ENCODE results near the gene FAAP20. TPM values are rescaled to one million over a fixed set of nuclear protein-coding genes. Genes with fewer than 3 reads are reported as not detected.

The FAAP20 gene
- total RNA-seq, 1 donor from 2014 or later: 50.9 TPM

DNA sequence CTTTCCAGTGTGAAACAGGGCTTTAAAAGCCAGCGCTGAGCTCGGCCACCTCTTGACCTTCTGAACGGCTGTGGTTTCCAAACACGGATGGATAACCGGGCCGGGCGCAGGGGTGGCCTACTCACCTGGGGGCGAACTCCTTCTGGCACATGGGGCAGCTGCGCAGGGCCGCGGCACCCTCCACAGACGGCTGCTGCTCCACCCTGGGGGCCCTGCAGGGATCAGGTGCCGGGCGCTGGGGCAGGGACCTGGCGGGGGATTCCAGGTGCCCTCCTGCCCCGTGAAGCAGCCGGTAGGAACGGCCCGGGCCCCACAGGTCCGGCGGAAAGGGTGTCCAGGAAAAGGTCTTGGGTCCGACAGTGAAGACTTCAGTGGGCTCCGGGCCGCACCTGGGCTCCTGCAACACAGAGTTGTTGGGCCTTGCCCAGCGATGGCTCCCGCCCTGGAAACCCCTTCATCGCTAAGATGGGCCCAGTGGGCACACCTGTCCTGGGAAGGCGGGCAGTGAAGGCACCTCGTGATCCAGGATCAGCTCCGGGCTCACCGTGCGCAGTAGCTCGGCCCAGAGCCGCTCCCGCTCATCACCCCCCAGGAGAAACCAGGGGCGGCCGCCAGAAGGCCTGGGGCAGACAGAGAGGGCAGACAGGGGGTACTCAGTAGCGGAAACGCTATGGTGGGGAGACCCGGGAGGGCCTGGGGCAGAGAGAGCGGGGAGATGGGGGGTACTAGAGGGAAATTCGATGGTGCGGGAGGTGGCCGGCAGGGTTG, 874 bp downstream of the FAAP20 start:
- H3K27me3 ChIP-seq (ENCODE audit: low read depth): no peaks in the 10 kb centered on the region
- H3K4me1 ChIP-seq: peaks cover 61% of the 10 kb centered on the region
- DNase-seq (no peak), ATAC-seq (no peak)
- peak overlapping the region; percentile 72 for H3K4me3 ChIP-seq
- peak overlapping the region; percentile 92 for H3K27ac ChIP-seq
- H3K9me3 ChIP-seq: no peaks in the 10 kb centered on the region
- intact Hi-C loops (cut with DNase I): no loop called here
- no peaks in the 10 kb centered on the region for H3K36me3 ChIP-seq
- TF ChIP-seq, protein P1, sequence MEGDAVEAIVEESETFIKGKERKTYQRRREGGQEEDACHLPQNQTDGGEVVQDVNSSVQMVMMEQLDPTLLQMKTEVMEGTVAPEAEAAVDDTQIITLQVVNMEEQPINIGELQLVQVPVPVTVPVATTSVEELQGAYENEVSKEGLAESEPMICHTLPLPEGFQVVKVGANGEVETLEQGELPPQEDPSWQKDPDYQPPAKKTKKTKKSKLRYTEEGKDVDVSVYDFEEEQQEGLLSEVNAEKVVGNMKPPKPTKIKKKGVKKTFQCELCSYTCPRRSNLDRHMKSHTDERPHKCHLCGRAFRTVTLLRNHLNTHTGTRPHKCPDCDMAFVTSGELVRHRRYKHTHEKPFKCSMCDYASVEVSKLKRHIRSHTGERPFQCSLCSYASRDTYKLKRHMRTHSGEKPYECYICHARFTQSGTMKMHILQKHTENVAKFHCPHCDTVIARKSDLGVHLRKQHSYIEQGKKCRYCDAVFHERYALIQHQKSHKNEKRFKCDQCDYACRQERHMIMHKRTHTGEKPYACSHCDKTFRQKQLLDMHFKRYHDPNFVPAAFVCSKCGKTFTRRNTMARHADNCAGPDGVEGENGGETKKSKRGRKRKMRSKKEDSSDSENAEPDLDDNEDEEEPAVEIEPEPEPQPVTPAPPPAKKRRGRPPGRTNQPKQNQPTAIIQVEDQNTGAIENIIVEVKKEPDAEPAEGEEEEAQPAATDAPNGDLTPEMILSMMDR (IDR thresholded peaks at IDR 0.05): no peak

GRCh38 chr1:2192031-2192995, 2.3 kb downstream of the FAAP20 start:
- DNase-seq (no peak), ATAC-seq (no peak)
- TF ChIP-seq, protein P1 (IDR thresholded peaks at IDR 0.05): no peak
- peak overlapping the region; percentile 92 for H3K27ac ChIP-seq
- no peaks in the 10 kb centered on the region for H3K36me3 ChIP-seq
- intact Hi-C loops (cut with DNase I): no loop called here
- H3K27me3 ChIP-seq (ENCODE audit: low read depth): no peaks in the 10 kb centered on the region
- H3K4me3 ChIP-seq: no peak overlapping the region
- peaks cover 57% of the 10 kb centered on the region for H3K4me1 ChIP-seq
- H3K9me3 ChIP-seq: no peaks in the 10 kb centered on the region

DNA sequence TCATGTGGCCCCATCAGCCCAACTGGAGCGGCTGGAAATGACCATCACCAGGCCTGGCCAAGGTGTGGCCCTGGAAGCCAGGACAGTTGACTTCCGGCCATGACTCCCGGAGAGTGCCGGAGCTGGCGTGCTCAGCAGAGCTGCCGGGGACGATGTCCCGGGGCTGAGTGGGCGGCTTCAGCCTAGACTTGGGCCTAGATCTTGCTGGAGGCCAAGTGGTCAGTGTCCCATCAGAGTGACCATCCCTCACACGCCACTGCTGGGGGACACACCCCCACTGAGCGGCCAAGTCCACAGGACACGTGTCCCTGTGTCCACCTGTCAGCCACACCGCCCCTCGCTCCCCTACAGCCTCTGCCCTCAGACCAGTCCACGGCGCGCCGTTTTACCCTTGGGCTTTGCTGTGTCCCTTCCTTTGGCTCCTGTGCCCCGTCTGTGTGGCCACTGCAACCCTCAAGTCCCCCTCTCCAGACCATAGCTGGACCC, 4.0 kb downstream of the FAAP20 start:
- Histone ChIP-seq H3K9me3 (no peaks in the 10 kb centered on the region), H3K27ac (peak overlapping the region; percentile 93), H3K36me3 (peaks cover 9% of the 10 kb centered on the region), H3K4me3 (peak overlapping the region; percentile 63), H3K27me3 (ENCODE audit: low read depth) (no peaks in the 10 kb centered on the region), H3K4me1 (peaks cover 52% of the 10 kb centered on the region)
- peak; percentile 60 for DNase-seq
- intact Hi-C loops (cut with DNase I): no loop called here
- TF ChIP-seq, protein P1 (IDR thresholded peaks at IDR 0.05): no peak
- no peak for ATAC-seq

DNA sequence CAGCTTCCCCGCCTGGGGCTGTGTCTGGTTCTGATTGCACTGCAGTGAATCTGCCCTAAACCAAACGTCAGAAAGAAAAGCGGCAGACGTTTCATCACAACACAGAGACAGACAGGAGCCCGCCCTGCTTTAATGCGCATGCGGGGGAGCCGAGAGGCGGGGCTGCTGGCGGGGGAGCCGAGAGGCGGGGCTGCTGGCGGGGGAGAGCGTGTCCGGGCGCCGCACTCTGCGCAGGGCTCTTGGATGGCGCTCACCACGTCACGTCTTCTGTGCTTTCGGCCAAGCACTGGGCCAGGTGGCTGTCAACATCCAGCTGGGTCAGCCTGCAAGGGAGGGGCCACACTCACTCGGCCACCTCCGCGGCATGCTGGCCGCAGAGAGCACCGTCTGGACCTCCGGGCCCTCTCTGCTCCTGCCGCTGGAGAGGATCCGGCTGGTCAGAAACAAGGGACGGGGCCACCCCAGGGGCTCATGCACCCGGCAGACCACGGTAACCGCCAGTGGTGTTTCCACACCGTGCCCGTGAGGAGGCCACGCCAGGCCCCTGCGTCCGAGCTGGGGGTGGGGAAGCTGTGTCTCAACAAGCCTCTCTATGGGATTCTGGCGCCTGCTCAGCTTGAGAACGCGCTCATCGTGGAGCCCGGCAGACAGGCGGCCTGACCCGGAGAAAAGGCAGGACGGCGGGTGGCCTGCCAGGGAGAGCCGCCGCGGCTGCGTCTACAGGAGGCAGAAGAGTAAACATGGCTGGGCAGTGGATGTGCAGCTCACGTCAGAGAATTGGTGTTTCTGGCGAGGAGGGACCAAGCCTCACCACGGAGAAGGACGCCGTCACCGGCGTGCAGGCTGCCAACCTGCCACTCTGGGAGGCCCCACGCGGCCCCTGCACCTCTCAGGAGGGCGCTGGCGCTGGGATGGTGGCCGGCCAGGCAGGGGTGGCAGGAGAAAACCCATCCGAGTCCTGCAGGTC, 4.8 kb downstream of the FAAP20 start:
- DNase-seq (peak; percentile 96), ATAC-seq (peak; percentile 92 to 94)
- H3K9me3 ChIP-seq: no peaks in the 10 kb centered on the region
- H3K27ac ChIP-seq: peak overlapping the region; percentile 93
- H3K4me3 ChIP-seq: peak overlapping the region; percentile 63
- TF ChIP-seq, protein P1 (IDR thresholded peaks at IDR 0.05): no peak
- H3K27me3 ChIP-seq (ENCODE audit: low read depth): no peaks in the 10 kb centered on the region
- peaks cover 49% of the 10 kb centered on the region for H3K4me1 ChIP-seq
- H3K36me3 ChIP-seq: peaks cover 17% of the 10 kb centered on the region
- intact Hi-C loops (cut with DNase I): no loop called here

All from lower lobe of right lung (tissue), 2 donors.